ENCODE measurements around the gene NAA80.

- TF ChIP-seq CTCF (IDR thresholded peaks at IDR 0.05; ENCODE audit: low read depth, low read length, poor library complexity, severe bottlenecking) (no peak), EZH2phosphoT487 (IDR thresholded peaks at IDR 0.05; ENCODE audit: borderline replicate concordance, low read length) (no peak)
Measured at GRCh38 chr3:50289130-50289529, 10.1 kb downstream of the NAA80 start.

Measured in DOHH2 (cell line).